Measurements from ENCODE around the gene NSUN4.

Gene NSUN4

DNA sequence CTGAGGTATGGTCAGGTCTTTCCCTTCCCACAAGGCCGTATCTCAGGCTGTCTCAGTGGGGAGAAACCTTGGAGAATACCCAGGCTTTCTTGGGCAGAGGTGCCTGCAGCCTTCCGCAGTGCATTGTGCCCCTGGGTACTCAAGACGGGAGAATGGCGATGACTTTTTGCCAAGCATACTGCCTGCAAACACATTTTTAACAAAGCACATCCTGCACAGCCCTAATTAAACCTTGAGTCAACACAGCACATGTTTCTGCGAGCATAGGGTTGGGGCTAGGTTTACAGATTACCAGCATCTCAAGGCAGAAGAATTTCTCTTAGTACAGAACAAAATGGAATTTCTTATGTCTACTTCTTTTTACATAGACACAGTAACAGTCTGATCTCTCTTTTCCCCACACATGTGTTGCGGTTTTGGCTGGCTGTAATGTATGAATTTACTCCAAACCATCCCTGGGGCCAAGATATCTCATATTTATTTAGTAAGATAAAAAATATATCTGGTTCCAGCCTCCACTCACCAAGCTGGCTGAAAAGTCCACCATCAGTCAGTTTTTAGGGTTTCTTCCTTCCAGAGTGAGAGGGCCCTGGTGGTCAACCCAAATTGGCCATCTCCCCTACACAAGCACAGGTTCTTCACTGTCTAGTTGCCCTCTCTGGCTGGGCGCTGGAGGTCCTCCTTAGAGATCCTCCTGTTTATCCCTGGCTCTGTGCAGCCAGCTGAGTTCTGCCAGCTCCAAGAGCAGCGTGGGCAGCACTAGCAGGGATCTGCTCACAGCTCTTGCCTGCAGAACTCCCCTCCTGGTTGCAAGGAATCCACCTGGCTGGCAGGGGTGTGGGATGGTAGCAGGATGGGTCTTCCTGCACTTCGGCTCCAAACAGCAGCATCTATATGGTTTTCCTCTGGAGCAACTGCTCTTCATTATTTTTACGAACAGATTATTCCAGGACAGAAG is 56.1 kb downstream of the NSUN4 start:
- no peak for TF ChIP-seq EZH2phosphoT487 (IDR thresholded peaks at IDR 0.05; ENCODE audit: low read depth)
- TF ChIP-seq, protein P1, sequence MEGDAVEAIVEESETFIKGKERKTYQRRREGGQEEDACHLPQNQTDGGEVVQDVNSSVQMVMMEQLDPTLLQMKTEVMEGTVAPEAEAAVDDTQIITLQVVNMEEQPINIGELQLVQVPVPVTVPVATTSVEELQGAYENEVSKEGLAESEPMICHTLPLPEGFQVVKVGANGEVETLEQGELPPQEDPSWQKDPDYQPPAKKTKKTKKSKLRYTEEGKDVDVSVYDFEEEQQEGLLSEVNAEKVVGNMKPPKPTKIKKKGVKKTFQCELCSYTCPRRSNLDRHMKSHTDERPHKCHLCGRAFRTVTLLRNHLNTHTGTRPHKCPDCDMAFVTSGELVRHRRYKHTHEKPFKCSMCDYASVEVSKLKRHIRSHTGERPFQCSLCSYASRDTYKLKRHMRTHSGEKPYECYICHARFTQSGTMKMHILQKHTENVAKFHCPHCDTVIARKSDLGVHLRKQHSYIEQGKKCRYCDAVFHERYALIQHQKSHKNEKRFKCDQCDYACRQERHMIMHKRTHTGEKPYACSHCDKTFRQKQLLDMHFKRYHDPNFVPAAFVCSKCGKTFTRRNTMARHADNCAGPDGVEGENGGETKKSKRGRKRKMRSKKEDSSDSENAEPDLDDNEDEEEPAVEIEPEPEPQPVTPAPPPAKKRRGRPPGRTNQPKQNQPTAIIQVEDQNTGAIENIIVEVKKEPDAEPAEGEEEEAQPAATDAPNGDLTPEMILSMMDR (IDR thresholded peaks at IDR 0.05; ENCODE audit: low read depth, low read length) = no peak
- Histone ChIP-seq H3K27me3 (ENCODE audit: low read depth, low read length) (0 out of 2 replicates have a peak, but pooled peaks cover 3% of the 10 kb centered on the region), H3K9ac (ENCODE audit: low read length) (no peak overlapping the region), H4K20me1 (ENCODE audit: insufficient read depth, low read length) (no peaks in the 10 kb centered on the region), H3K4me2 (ENCODE audit: low read length) (no peak overlapping the region), H3K36me3 (replicated peaks; ENCODE audit: low read depth, low read length) (no peaks in the 10 kb centered on the region), H2AFZ (ENCODE audit: low read depth, low read length) (no peak overlapping the region), H3K27ac (ENCODE audit: low read length) (no peak overlapping the region), H3K79me2 (ENCODE audit: low read length) (no peaks in the 10 kb centered on the region), H3K4me3 (ENCODE audit: low read length) (no peak overlapping the region), H3K9me3 (ENCODE audit: insufficient read depth, low read length) (peaks cover 6% of the 10 kb centered on the region; the same call in 1 of the 2 replicates), H3K4me1 (ENCODE audit: low read length) (no peaks in the 10 kb centered on the region)

DNA sequence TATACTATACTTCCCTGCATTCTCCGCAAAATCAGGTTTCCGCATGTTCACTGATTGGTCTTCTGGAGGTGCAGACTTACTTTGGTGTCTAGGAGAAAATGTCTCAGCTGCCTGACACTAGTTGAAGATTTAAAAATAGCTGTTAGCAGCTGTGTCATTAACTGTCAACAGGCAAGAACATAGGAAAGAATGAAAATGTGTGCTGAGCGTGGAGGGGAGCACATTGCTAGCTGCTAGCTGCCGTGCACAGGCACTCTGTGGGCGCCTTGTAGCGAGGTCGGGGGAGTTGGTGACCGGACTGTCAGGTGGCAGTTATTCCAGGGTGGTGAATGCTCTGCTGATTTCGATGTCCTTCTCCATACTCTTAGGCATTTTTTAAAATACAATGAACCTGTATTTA is 58.7 kb downstream of the NSUN4 start:
- no peaks in the 10 kb centered on the region for H3K36me3 ChIP-seq (replicated peaks; ENCODE audit: low read depth, low read length)
- 0 out of 2 replicates have a peak, but pooled peaks cover 3% of the 10 kb centered on the region for H3K27me3 ChIP-seq (ENCODE audit: low read depth, low read length)
- H2AFZ ChIP-seq (ENCODE audit: low read depth, low read length) = no peak overlapping the region
- no peak overlapping the region for H3K27ac ChIP-seq (ENCODE audit: low read length)
- no peaks in the 10 kb centered on the region for H3K4me1 ChIP-seq (ENCODE audit: low read length)
- no peak for TF ChIP-seq EZH2phosphoT487 (IDR thresholded peaks at IDR 0.05; ENCODE audit: low read depth)
- TF ChIP-seq, protein P1 (IDR thresholded peaks at IDR 0.05; ENCODE audit: low read depth, low read length) = no peak
- no peaks in the 10 kb centered on the region for H3K9me3 ChIP-seq (ENCODE audit: insufficient read depth, low read length)
- H3K4me3 ChIP-seq (ENCODE audit: low read length) = no peak overlapping the region
- no peaks in the 10 kb centered on the region for H4K20me1 ChIP-seq (ENCODE audit: insufficient read depth, low read length)
- H3K79me2 ChIP-seq (ENCODE audit: low read length) = no peaks in the 10 kb centered on the region
- no peak overlapping the region for H3K4me2 ChIP-seq (ENCODE audit: low read length)
- no peak overlapping the region for H3K9ac ChIP-seq (ENCODE audit: low read length)

DNA sequence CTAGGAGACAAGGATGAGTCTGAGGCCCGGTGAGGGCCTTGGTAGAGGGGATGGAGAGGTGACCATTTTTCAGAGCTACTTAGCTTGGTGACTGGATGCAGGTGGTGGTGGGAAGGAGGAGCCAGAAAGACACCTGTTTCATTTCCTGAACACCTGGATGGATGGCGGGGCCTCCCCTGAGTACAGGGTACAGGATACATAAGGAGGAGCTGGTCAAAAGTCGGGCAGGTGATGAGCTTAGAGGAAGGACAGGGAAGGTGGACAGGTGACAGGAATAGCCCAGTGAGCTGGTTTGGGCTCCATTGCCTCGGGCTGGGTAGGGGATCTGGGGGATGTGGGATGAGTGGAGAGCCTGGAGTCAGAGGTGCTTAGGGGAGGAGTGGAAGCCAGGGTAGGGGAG is 59.8 kb downstream of the NSUN4 start:
- no peak overlapping the region for H3K27ac ChIP-seq (ENCODE audit: low read length)
- TF ChIP-seq, protein P1 (IDR thresholded peaks at IDR 0.05; ENCODE audit: low read depth, low read length) = no peak
- TF ChIP-seq EZH2phosphoT487 (IDR thresholded peaks at IDR 0.05; ENCODE audit: low read depth) = no peak
- no peaks in the 10 kb centered on the region for H3K4me1 ChIP-seq (ENCODE audit: low read length)
- H4K20me1 ChIP-seq (ENCODE audit: insufficient read depth, low read length) = no peaks in the 10 kb centered on the region
- H3K4me3 ChIP-seq (ENCODE audit: low read length) = no peak overlapping the region
- H3K9me3 ChIP-seq (ENCODE audit: insufficient read depth, low read length) = no peaks in the 10 kb centered on the region
- H2AFZ ChIP-seq (ENCODE audit: low read depth, low read length) = no peak overlapping the region
- H3K36me3 ChIP-seq (replicated peaks; ENCODE audit: low read depth, low read length) = no peaks in the 10 kb centered on the region
- H3K9ac ChIP-seq (ENCODE audit: low read length) = no peak overlapping the region
- no peaks in the 10 kb centered on the region for H3K79me2 ChIP-seq (ENCODE audit: low read length)
- H3K4me2 ChIP-seq (ENCODE audit: low read length) = no peak overlapping the region
- H3K27me3 ChIP-seq (ENCODE audit: low read depth, low read length) = 0 out of 2 replicates have a peak, but pooled peaks cover 3% of the 10 kb centered on the region

DNA sequence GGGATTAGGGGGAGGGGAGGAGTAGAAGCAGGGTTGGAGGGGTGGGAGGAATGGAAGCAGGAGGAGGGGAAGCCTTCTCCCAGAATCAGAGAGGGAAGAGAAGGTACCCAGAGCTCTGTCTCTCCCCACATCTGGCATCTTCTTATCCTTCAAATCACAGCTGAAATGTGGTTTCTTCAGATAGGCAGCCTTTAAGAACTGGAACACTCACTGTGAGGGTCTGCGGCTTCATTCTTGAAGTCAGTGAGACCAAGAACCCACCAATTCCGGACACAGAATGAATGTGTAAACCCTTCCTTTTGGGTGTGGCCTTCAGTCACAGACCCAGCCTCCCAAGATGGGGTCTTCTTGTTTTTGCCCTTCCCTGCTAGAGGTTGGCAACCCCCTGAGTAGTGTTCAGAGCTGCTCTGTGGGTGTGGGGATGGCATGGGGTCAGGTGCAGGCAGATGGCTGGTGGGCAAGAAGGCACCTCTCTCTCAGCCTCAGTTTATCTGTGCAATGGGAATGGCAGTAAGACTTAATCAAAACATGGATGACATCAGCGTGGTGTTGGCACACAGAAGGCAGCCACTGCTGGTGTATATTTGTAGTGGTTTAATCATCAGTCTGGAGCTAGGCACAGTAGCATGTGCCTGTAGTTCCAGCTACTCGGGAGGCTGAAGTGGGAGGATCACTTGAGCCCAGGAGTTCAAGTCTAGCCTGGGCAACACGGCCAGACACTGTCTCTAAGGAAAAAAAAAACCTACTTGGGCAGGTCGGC is 60.7 kb downstream of the NSUN4 start:
- TF ChIP-seq, protein P1 (IDR thresholded peaks at IDR 0.05; ENCODE audit: low read depth, low read length) = no peak
- no peak for TF ChIP-seq EZH2phosphoT487 (IDR thresholded peaks at IDR 0.05; ENCODE audit: low read depth)
- H3K9ac ChIP-seq (ENCODE audit: low read length) = no peak overlapping the region
- no peaks in the 10 kb centered on the region for H3K79me2 ChIP-seq (ENCODE audit: low read length)
- no peaks in the 10 kb centered on the region for H3K36me3 ChIP-seq (replicated peaks; ENCODE audit: low read depth, low read length)
- no peak overlapping the region for H3K27ac ChIP-seq (ENCODE audit: low read length)
- H3K27me3 ChIP-seq (ENCODE audit: low read depth, low read length) = 0 out of 2 replicates have a peak, but pooled peaks cover 3% of the 10 kb centered on the region
- H3K9me3 ChIP-seq (ENCODE audit: insufficient read depth, low read length) = no peaks in the 10 kb centered on the region
- no peaks in the 10 kb centered on the region for H4K20me1 ChIP-seq (ENCODE audit: insufficient read depth, low read length)
- no peak overlapping the region for H3K4me2 ChIP-seq (ENCODE audit: low read length)
- no peaks in the 10 kb centered on the region; the same call in 1 of the 2 replicates for H3K4me1 ChIP-seq (ENCODE audit: low read length)
- H2AFZ ChIP-seq (ENCODE audit: low read depth, low read length) = no peak overlapping the region
- H3K4me3 ChIP-seq (ENCODE audit: low read length) = no peak overlapping the region

Measured in OCI-LY3 (cell line).